Heart left ventricle (tissue), 13 donors: ENCODE results near the gene ZNF521.

Source experiments
- CTCF ChIP-seq, 12 donors: fragments of 200-600 bp; sonication (generic) in 4 of 12; IDR thresholded peaks; one replicate each; pipeline versions ENCODE4 v1.5.0 to v1.8.0; 2018 to 2022; ENCODE audit warnings: antibody characterized with exemption in 12 of 12, mild to moderate bottlenecking in 5 of 12
- POLR2A ChIP-seq, 2 donors: fragments of 450-650 bp; IDR thresholded peaks; one replicate each; pipeline ENCODE4 v1.6.1; 2017; ENCODE audit warnings: antibody characterized with exemption in 2 of 2, mild to moderate bottlenecking in 2 of 2, moderate library complexity in 2 of 2
- donor health status: ischemic (EF 13 %, LVEDD 7.1; RV severe dilation, severe dysfunction).
- donor health status: DM: no; HTN: yes; CAD: no.
- donor health status: DM: no; HTN: no; CAD: no.
- donor health status: ischemic (EF 25% LVEDD 6.9; RV normal size, moderate dysfunction).
- donor health status: ischemic (EF 25% LVEDD 5.7; RV mildly dilated, moderate dysfunction).
- donor health status: ischemic (EF 35%, LVEDD 5.7; RV mildly dilated, moderate dysfunction).
- donor health status: nonischemic (EF 11% LVEDD 7.7; RV severe dilation, severe dysfunction).
- donor health status: DM: yes; HTN: yes; CAD: no.
- donor health status: PGD.
- donor health status: ischemic (EF 29% LVEDD 5.4; RV normal size, mild dysfunction).
- donor health status: nonischemic (EF 23%, LVEDD 6.1; RV moderate dilation, normal function).

GRCh38 chr18:25187521-25188192 lies 164.3 kb downstream of the ZNF521 start:
- TF ChIP-seq POLR2A (IDR thresholded peaks at IDR 0.05) (no peak), CTCF (IDR thresholded peaks at IDR 0.05) (no peak)
